ENCODE results near the gene CDK5RAP1. TPM values are rescaled to one million over a fixed set of nuclear protein-coding genes. Genes with fewer than 3 reads are reported as not detected.
"Not testable (repeated sequence)": the region's sequence is repeated elsewhere in the genome, so short reads cannot be mapped to it uniquely, and the experiment has no call there.

Gene CDK5RAP1
- total and polyA plus RNA-seq, 8 donors, result 12.0 to 38.7 (median 19.6) TPM

DNA sequence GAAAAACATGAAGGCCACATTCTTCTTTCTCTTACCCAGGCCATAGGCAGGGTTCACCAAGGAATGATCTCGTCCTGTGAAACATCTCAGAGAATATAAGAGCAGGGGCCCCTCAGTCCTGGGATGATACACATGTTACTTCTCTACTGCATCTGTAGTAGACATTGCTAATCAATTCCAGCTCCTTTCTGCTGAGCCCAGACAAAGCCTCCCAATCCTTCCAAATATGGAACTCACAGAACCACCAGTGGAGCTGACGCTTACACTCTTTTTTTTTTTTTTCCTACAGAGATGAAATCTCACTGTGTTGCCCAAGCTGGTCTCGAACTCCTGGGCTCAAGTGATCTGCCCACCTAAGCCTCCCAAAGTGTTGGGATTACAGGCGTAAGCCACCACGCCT, 33.1 kb upstream of the CDK5RAP1 start:
- Histone ChIP-seq H3K27ac (peak overlapping the region in 4 of 5 donors; percentile 5 to 67 (median 50)), H3K36me3 (peaks cover 4 to 18% (median 12%) of the 10 kb centered on the region in 4 donors), H3K9me3 (no peaks in the 10 kb centered on the region), H3K27me3 (no peaks in the 10 kb centered on the region), H3K4me3 (no peak overlapping the region), H3K4me1 (peaks cover 6 to 36% (median 21%) of the 10 kb centered on the region in 4 donors)
- no peak for DNase-seq
- intact Hi-C loops (cut with DNase I; ENCODE audit: low total_unique reads), result no loop called here
- TF ChIP-seq, protein P1, sequence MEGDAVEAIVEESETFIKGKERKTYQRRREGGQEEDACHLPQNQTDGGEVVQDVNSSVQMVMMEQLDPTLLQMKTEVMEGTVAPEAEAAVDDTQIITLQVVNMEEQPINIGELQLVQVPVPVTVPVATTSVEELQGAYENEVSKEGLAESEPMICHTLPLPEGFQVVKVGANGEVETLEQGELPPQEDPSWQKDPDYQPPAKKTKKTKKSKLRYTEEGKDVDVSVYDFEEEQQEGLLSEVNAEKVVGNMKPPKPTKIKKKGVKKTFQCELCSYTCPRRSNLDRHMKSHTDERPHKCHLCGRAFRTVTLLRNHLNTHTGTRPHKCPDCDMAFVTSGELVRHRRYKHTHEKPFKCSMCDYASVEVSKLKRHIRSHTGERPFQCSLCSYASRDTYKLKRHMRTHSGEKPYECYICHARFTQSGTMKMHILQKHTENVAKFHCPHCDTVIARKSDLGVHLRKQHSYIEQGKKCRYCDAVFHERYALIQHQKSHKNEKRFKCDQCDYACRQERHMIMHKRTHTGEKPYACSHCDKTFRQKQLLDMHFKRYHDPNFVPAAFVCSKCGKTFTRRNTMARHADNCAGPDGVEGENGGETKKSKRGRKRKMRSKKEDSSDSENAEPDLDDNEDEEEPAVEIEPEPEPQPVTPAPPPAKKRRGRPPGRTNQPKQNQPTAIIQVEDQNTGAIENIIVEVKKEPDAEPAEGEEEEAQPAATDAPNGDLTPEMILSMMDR (IDR thresholded peaks at IDR 0.05), result no peak
- TF ChIP-seq EP300 (IDR thresholded peaks at IDR 0.05), result no peak
- TF ChIP-seq POLR2AphosphoS5 (IDR thresholded peaks at IDR 0.05), result no peak
- no peak for TF ChIP-seq POLR2A (IDR thresholded peaks at IDR 0.05)
- 85 to 97% (median 93%) methylated on average over 5 of the region's 5 CpGs for WGBS, 5 donors

DNA sequence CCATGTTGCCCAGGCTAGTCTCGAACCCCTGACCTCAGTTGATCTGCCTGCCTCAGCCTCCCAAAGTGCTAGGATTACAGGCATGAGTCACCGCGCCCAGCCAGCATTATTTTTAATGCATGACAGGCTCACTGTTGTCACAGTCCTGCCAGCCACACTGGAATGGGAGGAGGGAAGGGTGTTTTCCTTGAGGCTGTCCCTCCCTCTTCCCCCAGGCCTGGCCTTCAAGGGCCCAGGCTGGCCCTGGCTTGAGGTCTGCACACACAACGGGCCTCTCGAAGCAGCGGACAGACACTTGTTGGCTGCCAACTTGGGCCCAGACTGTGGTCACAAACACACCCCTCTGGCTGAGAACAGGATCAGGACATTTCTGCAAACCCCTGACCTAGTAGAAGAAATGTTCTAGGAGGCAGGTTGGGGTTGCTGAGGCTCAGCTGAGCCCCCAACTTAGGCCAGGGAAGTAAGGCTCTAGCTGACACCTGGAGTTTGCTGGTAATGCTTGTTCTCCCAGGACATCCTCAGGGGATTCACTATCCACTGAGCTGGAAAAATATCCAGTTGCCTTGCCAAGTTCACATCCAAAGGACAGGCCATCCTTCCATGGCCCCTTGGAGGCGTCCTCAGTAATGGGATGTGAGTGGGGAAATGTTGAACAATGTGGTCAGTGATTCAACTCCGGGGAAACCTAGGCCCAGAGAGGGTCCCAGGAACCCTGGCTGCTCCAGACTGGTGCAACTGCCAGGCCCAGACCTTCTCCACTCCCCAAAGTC, 32.3 kb upstream of the CDK5RAP1 start:
- Histone ChIP-seq H3K36me3 (peaks cover 4 to 18% (median 12%) of the 10 kb centered on the region in 4 donors), H3K4me3 (no peak overlapping the region), H3K27me3 (no peaks in the 10 kb centered on the region), H3K4me1 (peaks cover 6 to 36% (median 21%) of the 10 kb centered on the region in 4 donors), H3K9me3 (no peaks in the 10 kb centered on the region), H3K27ac (peak overlapping the region; percentile 17 to 67 (median 43))
- DNase-seq, result peak; percentile 35 to 59
- intact Hi-C loops (cut with DNase I; ENCODE audit: low total_unique reads), result no loop called here
- WGBS, 5 donors, result 45 to 65% (median 55%) methylated on average over 7 to 8 of the region's 8 CpGs
- TF ChIP-seq, protein P1 (IDR thresholded peaks at IDR 0.05), result no peak
- TF ChIP-seq POLR2AphosphoS5 (IDR thresholded peaks at IDR 0.05), result peak in 2 of 3 donors; percentile 15 to 22
- no peak for TF ChIP-seq EP300 (IDR thresholded peaks at IDR 0.05)

DNA sequence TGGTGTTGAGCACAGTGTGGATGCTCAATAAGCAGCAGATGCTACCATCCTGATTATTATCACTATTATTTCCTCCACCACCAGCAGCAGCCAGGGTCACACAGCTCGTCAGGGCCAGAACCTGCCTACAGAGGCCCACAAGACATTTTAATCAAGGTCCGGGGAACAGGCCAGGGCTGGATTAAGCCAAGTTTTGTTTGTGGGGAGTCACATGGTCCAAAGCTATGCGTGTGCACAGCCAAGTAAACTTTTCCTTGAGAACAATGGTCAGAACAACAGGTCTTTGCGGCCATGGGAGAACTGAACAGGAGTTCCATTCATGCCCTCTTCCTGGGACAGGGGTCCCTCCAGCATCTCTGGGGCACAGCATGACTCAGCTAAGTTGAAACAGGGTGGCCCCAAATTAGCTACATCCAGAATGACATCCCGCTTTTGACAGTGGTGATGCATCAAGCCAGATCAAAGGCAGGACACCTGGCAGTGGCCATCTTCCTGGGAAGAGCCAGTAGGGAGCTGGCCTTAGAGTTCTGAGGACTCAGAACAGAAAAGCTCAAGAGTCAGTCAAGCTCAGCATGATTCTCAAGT, 30.6 kb upstream of the CDK5RAP1 start:
- H3K27me3 ChIP-seq, result no peaks in the 10 kb centered on the region
- TF ChIP-seq POLR2AphosphoS5 (IDR thresholded peaks at IDR 0.05), result no peak
- no peak overlapping the region for H3K4me3 ChIP-seq
- WGBS, 5 donors, result 39 to 53% (median 43%) methylated on average over 5 of the region's 5 CpGs
- DNase-seq, result peak; percentile 42 to 50
- H3K9me3 ChIP-seq, result no peaks in the 10 kb centered on the region
- peak overlapping the region in 3 of 5 donors; percentile 8 to 67 (median 35) for H3K27ac ChIP-seq
- peaks cover 6 to 27% (median 12%) of the 10 kb centered on the region in 4 donors for H3K4me1 ChIP-seq
- H3K36me3 ChIP-seq, result peaks cover 4 to 18% (median 8%) of the 10 kb centered on the region in 4 donors
- intact Hi-C loops (cut with DNase I; ENCODE audit: low total_unique reads), result no loop called here

DNA sequence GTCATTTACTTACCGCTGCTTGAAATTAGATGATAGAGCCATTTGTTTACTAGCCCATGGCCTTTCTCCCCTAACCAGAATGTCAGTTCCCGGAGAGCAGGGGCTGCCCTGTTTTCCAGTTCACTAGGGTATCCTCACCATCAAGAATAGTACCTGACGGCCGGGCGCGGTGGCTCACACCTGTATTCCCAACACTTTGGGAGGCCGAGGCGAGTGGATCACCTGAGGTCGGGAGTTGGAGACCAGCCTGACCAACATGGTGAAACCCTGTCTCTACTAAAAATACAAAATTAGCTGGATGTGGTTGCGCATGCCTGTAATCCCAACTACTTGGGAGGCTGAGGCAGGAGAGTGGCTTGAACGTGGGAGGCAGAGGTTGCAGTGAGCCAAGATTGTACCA, 22.6 kb upstream of the CDK5RAP1 start:
- H3K27me3 ChIP-seq; intact Hi-C loops (cut with DNase I; ENCODE audit: low total_unique reads); H3K9me3 ChIP-seq; H3K36me3 ChIP-seq; H3K4me3 ChIP-seq; DNase-seq: not testable (repeated sequence)
- Histone ChIP-seq H3K27ac (peak overlapping the region; percentile 43 to 86 (median 76)), H3K4me1 (peaks cover 0 to 26% (median 16%) of the 10 kb centered on the region in 4 donors)
- 89 to 93% (median 92%) methylated on average over 11 of the region's 11 CpGs for WGBS, 5 donors

DNA sequence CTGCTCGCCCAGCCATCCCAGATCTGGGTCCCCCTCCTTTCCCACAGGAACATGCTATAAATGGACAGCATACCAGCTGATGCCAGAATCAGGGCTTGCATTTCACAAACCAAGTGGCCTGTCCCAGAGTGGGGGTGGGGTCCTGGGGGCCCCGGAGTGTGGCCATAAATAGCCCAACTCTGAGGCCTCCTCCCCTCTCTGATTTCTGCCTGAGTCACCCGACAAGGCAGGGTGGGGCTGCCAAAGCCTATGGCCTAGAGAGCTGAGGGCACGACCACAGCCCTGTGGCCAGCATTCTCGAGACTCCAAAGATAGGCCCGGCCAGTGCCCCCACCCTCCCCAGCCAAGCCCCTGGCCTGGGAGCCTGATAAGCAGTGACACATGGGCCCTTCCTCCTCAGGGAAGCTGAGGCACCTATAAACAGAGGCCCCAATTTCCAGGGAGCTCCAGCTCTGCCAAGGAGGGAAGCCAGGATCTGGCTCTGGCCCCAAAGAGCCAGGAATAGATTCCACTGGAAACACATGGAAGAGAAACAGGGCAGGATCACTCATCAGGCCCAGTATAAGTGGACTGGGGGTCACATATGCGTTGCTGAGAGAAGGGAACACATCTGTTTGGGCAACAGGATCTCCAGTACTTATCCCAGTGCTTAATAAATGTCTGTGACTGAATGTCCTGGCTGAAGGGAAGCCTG, 22.0 kb upstream of the CDK5RAP1 start:
- Histone ChIP-seq H3K36me3 (peaks cover 0 to 4% (median 0%) of the 10 kb centered on the region in 4 donors), H3K27me3 (no peaks in the 10 kb centered on the region), H3K4me1 (peaks cover 0 to 26% (median 16%) of the 10 kb centered on the region in 4 donors), H3K9me3 (no peaks in the 10 kb centered on the region), H3K27ac (peak overlapping the region; percentile 43 to 86 (median 76)), H3K4me3 (no peak overlapping the region)
- DNase-seq, result peak; percentile 60 to 67
- peak in 2 of 3 donors; percentile 3 to 45 for TF ChIP-seq POLR2AphosphoS5 (IDR thresholded peaks at IDR 0.05)
- TF ChIP-seq, protein P1 (IDR thresholded peaks at IDR 0.05), result no peak
- WGBS, 5 donors, result 21 to 48% (median 35%) methylated on average over 3 to 7 of the region's 7 CpGs
- intact Hi-C loops (cut with DNase I; ENCODE audit: low total_unique reads), result no loop called here
